ENCODE results near the gene PLA2G6.

GRCh38 chr22:38081941-38082828 lies 99.4 kb downstream of the PLA2G6 start:
- TF ChIP-seq, protein P1, sequence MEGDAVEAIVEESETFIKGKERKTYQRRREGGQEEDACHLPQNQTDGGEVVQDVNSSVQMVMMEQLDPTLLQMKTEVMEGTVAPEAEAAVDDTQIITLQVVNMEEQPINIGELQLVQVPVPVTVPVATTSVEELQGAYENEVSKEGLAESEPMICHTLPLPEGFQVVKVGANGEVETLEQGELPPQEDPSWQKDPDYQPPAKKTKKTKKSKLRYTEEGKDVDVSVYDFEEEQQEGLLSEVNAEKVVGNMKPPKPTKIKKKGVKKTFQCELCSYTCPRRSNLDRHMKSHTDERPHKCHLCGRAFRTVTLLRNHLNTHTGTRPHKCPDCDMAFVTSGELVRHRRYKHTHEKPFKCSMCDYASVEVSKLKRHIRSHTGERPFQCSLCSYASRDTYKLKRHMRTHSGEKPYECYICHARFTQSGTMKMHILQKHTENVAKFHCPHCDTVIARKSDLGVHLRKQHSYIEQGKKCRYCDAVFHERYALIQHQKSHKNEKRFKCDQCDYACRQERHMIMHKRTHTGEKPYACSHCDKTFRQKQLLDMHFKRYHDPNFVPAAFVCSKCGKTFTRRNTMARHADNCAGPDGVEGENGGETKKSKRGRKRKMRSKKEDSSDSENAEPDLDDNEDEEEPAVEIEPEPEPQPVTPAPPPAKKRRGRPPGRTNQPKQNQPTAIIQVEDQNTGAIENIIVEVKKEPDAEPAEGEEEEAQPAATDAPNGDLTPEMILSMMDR (IDR thresholded peaks at IDR 0.05): no peak
- TF ChIP-seq POLR2A (IDR thresholded peaks at IDR 0.05): no peak

All from ovary (tissue), 3 donors.